Neutrophil (primary cell): ENCODE data around the gene TNFSF9.
"Not testable (repeated sequence)": the region's sequence is repeated elsewhere in the genome, so short reads cannot be mapped to it uniquely, and the experiment has no call there.

ENCODE experiments used
- H3K27ac ChIP-seq: fragments of 200-600 bp; sonication (generic); 2 replicates; pipeline ENCODE4 v1.5.1; 2016; ENCODE audit warnings: mild to moderate bottlenecking, moderate library complexity
- H3K27me3 ChIP-seq: fragments of 200-600 bp; sonication (generic); 2 replicates; pipeline ENCODE4 v1.6.0; 2016; ENCODE audit warnings: mild to moderate bottlenecking
- H3K36me3 ChIP-seq: fragments of 200-600 bp; sonication (generic); 2 replicates; pipeline ENCODE4 v1.5.1; 2017
- H3K4me1 ChIP-seq, 2 experiments: fragments of 200-600 bp in 1 of 2; sonication (generic) in 1 of 2; 1 replicate in 1 of 2; 2 replicates in 1 of 2; pipeline versions ENCODE4 v1.5.1 to v1.6.1; 2013 to 2016; ENCODE audit warnings: low read depth in 1 of 2, low read length in 1 of 2, mild to moderate bottlenecking in 1 of 2, moderate library complexity in 1 of 2; ENCODE audit not compliant: control insufficient read depth in 1 of 2, insufficient read depth in 1 of 2
- H3K4me3 ChIP-seq, 2 experiments: fragments of 200-600 bp in 1 of 2; sonication (generic) in 1 of 2; 1 replicate in 1 of 2; 2 replicates in 1 of 2; pipeline ENCODE4 v1.5.1; 2013 to 2016; ENCODE audit warnings: low read depth in 1 of 2, low read length in 1 of 2, mild to moderate bottlenecking in 1 of 2, moderate library complexity in 1 of 2
- H3K9me3 ChIP-seq: fragments of 200-600 bp; sonication (generic); 2 replicates; pipeline ENCODE4 v1.5.1; 2016
- CTCF ChIP-seq: fragments of 200-600 bp; sonication (generic); IDR thresholded peaks from 2 replicates; pipeline ENCODE4 v1.5.1; 2016; ENCODE audit warnings: antibody characterized with exemption

TNFSF9 gene

DNA sequence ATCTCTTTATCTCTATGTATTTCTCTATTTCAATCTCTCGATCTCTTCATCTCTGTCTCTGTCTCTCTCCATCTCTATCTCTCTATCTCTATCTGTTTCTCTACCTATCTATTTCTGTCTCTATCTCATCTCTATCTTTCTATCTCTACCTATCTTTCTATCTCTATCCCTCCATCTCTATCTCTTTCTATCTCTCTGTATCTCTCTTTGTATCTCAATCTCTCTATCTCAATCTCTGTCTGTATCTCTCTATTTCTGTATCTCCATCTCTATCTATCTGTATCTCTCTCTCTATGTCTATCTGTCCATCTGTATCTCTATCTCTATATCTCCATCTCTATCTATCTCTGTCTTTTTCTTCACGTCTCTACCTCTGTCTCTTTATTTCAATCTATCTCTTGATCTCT is 25.2 kb downstream of the TNFSF9 start:
- H3K4me3 ChIP-seq, result no peak overlapping the region
- TF ChIP-seq CTCF, result no peak
- no peak overlapping the region for H3K27ac ChIP-seq
- H3K4me1 ChIP-seq, result no peaks in the 10 kb centered on the region
- H3K36me3 ChIP-seq, result no peaks in the 10 kb centered on the region
- H3K9me3 ChIP-seq, result no peaks in the 10 kb centered on the region
- peaks cover 42% of the 10 kb centered on the region for H3K27me3 ChIP-seq

- Histone ChIP-seq H3K4me3 (no peak overlapping the region), H3K27ac (no peak overlapping the region), H3K9me3 (no peaks in the 10 kb centered on the region), H3K4me1 (no peaks in the 10 kb centered on the region), H3K36me3 (no peaks in the 10 kb centered on the region), H3K27me3 (peaks cover 36% of the 10 kb centered on the region)
- no peak for TF ChIP-seq CTCF
Observed at GRCh38 chr19:6556480-6557195, 25.8 kb downstream of the TNFSF9 start.

DNA sequence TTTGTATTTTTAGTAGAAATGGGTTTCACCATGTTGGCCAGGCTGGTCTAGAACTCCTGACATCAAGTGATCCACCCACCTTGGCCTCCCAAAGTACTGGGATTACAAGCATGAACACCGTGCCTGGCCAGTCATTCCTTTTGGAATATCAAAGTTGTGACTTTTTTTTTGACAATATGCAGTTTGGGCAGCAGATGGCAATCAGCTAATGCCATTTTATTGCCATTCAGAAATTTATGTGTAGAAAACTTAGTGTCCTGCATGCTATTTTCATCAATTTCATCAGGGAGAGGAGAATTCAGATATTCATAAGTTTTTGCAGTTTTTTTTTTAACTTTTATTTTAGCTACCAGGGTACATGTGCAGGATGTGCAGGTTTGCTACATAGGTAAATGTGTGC is 31.6 kb downstream of the TNFSF9 start:
- H3K4me1 ChIP-seq, H3K9me3 ChIP-seq, H3K4me3 ChIP-seq, H3K27ac ChIP-seq, H3K27me3 ChIP-seq, H3K36me3 ChIP-seq: not testable (repeated sequence)

DNA sequence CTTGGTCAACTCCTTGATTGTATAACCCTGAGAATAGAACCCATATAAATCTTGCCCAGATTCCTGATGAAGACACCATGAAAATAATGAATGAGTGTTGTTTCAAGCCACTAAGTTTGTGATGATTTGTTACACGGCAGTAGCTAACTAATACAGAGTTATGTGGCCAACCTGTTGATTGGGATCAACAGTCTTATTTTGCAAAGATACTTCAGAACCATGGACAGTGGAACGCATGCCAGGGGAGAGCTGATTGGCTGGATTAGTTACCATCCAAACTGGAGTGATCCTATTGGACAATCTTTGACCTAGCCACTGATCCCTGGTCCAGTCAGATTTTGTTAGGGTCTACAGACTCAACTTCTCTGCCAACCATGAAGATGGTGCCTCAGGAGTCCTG is 33.6 kb downstream of the TNFSF9 start:
- no peak overlapping the region for H3K4me3 ChIP-seq
- no peaks in the 10 kb centered on the region for H3K36me3 ChIP-seq
- no peak for TF ChIP-seq CTCF
- no peaks in the 10 kb centered on the region for H3K9me3 ChIP-seq
- no peak overlapping the region for H3K27ac ChIP-seq
- H3K27me3 ChIP-seq, result peaks cover 16% of the 10 kb centered on the region
- H3K4me1 ChIP-seq, result no peaks in the 10 kb centered on the region

- not testable (repeated sequence) for H3K27ac ChIP-seq, H3K36me3 ChIP-seq, H3K9me3 ChIP-seq, H3K4me3 ChIP-seq, H3K4me1 ChIP-seq
- H3K27me3 ChIP-seq, result peaks cover 15% of the 10 kb centered on the region
Observed at GRCh38 chr19:6566727-6567126, 35.9 kb downstream of the TNFSF9 start.

- no peaks in the 10 kb centered on the region for H3K4me1 ChIP-seq
- no peak overlapping the region for H3K4me3 ChIP-seq
- no peak for TF ChIP-seq CTCF
- H3K27ac ChIP-seq, result no peak overlapping the region
- H3K9me3 ChIP-seq, result no peaks in the 10 kb centered on the region
- H3K36me3 ChIP-seq, result no peaks in the 10 kb centered on the region
- peaks cover 25% of the 10 kb centered on the region for H3K27me3 ChIP-seq
Observed at GRCh38 chr19:6568010-6568526, 37.2 kb downstream of the TNFSF9 start.
